KMS-11 (cell line): ENCODE results near the gene ANKRD26.

Experiments used
- H2AFZ ChIP-seq: fragments of 200-600 bp; sonication (generic); 2 replicates; pipeline ENCODE4 v1.6.1; 2016; ENCODE audit warnings: antibody characterized with exemption, mixed run types, low read depth
- H3K27ac ChIP-seq: fragments of 200-600 bp; sonication (generic); 2 replicates; pipeline ENCODE4 v1.6.1; 2016; ENCODE audit warnings: mild to moderate bottlenecking, mixed run types
- H3K27me3 ChIP-seq: fragments of 200-600 bp; sonication (generic); 2 replicates; pipeline ENCODE4 v1.6.1; 2017; ENCODE audit warnings: mild to moderate bottlenecking, low read depth, mixed run types, moderate library complexity; ENCODE audit not compliant: insufficient read depth
- H3K36me3 ChIP-seq: fragments of 200-600 bp; sonication (generic); 2 replicates; pipeline ENCODE4 v1.6.1; 2017; ENCODE audit warnings: mild to moderate bottlenecking, mixed run types; ENCODE audit not compliant: insufficient read depth
- H3K4me1 ChIP-seq: fragments of 200-600 bp; sonication (generic); 2 replicates; pipeline ENCODE4 v1.6.1; 2016; ENCODE audit warnings: mild to moderate bottlenecking, low read depth, mixed run types; ENCODE audit not compliant: poor library complexity, severe bottlenecking
- H3K4me2 ChIP-seq: fragments of 200-600 bp; sonication (generic); 2 replicates; pipeline ENCODE4 v1.7.0; 2016; ENCODE audit warnings: mild to moderate bottlenecking, mixed run types
- H3K4me3 ChIP-seq: fragments of 200-600 bp; sonication (generic); IDR thresholded peaks from 2 replicates; pipeline ENCODE4 v1.6.1; 2017; ENCODE audit warnings: low read depth, low read length, mixed read lengths; ENCODE audit not compliant: insufficient read depth
- H3K79me2 ChIP-seq: fragments of 200-600 bp; sonication (generic); 2 replicates; pipeline ENCODE4 v1.6.1; 2016; ENCODE audit warnings: low read depth, mixed run types; ENCODE audit not compliant: insufficient read depth
- H3K9ac ChIP-seq: fragments of 200-600 bp; sonication (generic); 2 replicates; pipeline ENCODE4 v1.6.1; 2016; ENCODE audit warnings: mild to moderate bottlenecking, mixed run types
- H4K20me1 ChIP-seq: fragments of 200-600 bp; sonication (generic); 2 replicates; pipeline ENCODE4 v1.6.1; 2016; ENCODE audit warnings: mild to moderate bottlenecking, mixed run types; ENCODE audit not compliant: insufficient read depth
- CTCF ChIP-seq: fragments of 200-600 bp; sonication (generic); conservative IDR thresholded peaks from 2 replicates; pipeline ENCODE4 v1.6.1; 2017; ENCODE audit warnings: low read depth, mild to moderate bottlenecking, antibody characterized with exemption, low read length, moderate library complexity, mixed read lengths

The ANKRD26 gene

GRCh38 chr10:27138277-27138676 lies 38.0 kb upstream of the ANKRD26 start:
- H3K27ac ChIP-seq, result no peak overlapping the region
- no peak overlapping the region for H3K4me2 ChIP-seq
- H3K4me3 ChIP-seq, result no peak overlapping the region
- H3K36me3 ChIP-seq, result 0 out of 2 replicates have a peak, but pooled peaks cover 7% of the 10 kb centered on the region
- no peak overlapping the region for H2AFZ ChIP-seq
- H3K4me1 ChIP-seq, result no peaks in the 10 kb centered on the region
- no peaks in the 10 kb centered on the region for H4K20me1 ChIP-seq
- TF ChIP-seq CTCF, result no peak
- H3K9ac ChIP-seq, result no peak overlapping the region
- no peaks in the 10 kb centered on the region for H3K27me3 ChIP-seq
- no peaks in the 10 kb centered on the region for H3K79me2 ChIP-seq

- Histone ChIP-seq H3K27me3 (no peaks in the 10 kb centered on the region), H3K4me2 (no peak overlapping the region), H4K20me1 (no peaks in the 10 kb centered on the region), H3K4me3 (no peak overlapping the region), H3K4me1 (no peaks in the 10 kb centered on the region), H2AFZ (no peak overlapping the region), H3K9ac (no peak overlapping the region), H3K79me2 (no peaks in the 10 kb centered on the region), H3K27ac (no peak overlapping the region), H3K36me3 (peaks cover 9% of the 10 kb centered on the region; the same call in 1 of the 2 replicates)
- TF ChIP-seq CTCF, result no peak
These were observed 34.1 kb upstream of the ANKRD26 start for GRCh38 chr10:27134371-27134770.

GRCh38 chr10:27108165-27108564 lies 7.9 kb upstream of the ANKRD26 start:
- Histone ChIP-seq H3K36me3 (peaks cover 10% of the 10 kb centered on the region; the same call in 1 of the 2 replicates), H2AFZ (no peak overlapping the region), H4K20me1 (no peaks in the 10 kb centered on the region), H3K79me2 (no peaks in the 10 kb centered on the region), H3K4me3 (no peak overlapping the region), H3K9ac (no peak overlapping the region), H3K4me2 (no peak overlapping the region), H3K4me1 (no peaks in the 10 kb centered on the region), H3K27me3 (no peaks in the 10 kb centered on the region), H3K27ac (no peak overlapping the region)
- no peak for TF ChIP-seq CTCF

- Histone ChIP-seq H4K20me1 (no peaks in the 10 kb centered on the region), H3K79me2 (no peaks in the 10 kb centered on the region), H3K9ac (no peak overlapping the region), H3K27ac (no peak overlapping the region), H3K4me1 (no peaks in the 10 kb centered on the region), H3K27me3 (no peaks in the 10 kb centered on the region), H2AFZ (no peak overlapping the region), H3K36me3 (no peaks in the 10 kb centered on the region), H3K4me2 (no peak overlapping the region), H3K4me3 (no peak overlapping the region)
- no peak for TF ChIP-seq CTCF
These were observed 4.6 kb upstream of the ANKRD26 start for GRCh38 chr10:27104919-27105318.
